SK-N-SH treated with all-trans-retinoic acid at 6 μM for 48 hours (cell line): ENCODE data around the gene NKPD1.

Source experiments
- BACH2 ChIP-seq: fragments of 250-450 bp; sonication (Bioruptor Pico); IDR thresholded peaks from 2 replicates; pipeline ENCODE4 v1.9.0; 2021; ENCODE audit warnings: mild to moderate bottlenecking, borderline replicate concordance
- OSR1 ChIP-seq: fragments of 250-450 bp; sonication (Bioruptor Pico); IDR thresholded peaks from 2 replicates; pipeline ENCODE4 v1.8.0; 2022; ENCODE audit warnings: moderate library complexity, mild to moderate bottlenecking, inconsistent platforms
- TOX ChIP-seq: fragments of 250-450 bp; sonication (Bioruptor Pico); IDR thresholded peaks from 2 replicates; pipeline ENCODE4 v1.8.0; 2021; ENCODE audit warnings: mild to moderate bottlenecking, moderate library complexity, borderline replicate concordance
- ZC3H10 ChIP-seq: fragments of 250-450 bp; sonication (Bioruptor Pico); IDR thresholded peaks from 2 replicates; pipeline ENCODE4 v1.5.1; 2021; ENCODE audit warnings: mild to moderate bottlenecking, moderate library complexity
- ZFP3 ChIP-seq: fragments of 250-450 bp; sonication (Bioruptor Pico); IDR thresholded peaks from 2 replicates; pipeline ENCODE4 v1.5.0; 2020; ENCODE audit warnings: mild to moderate bottlenecking, moderate library complexity
- ZFP30 ChIP-seq: fragments of 450-650 bp; formaldehyde crosslinking; IDR thresholded peaks from 2 replicates; pipeline ENCODE4 v1.5.0; 2022; ENCODE audit warnings: mild to moderate bottlenecking, moderate library complexity
- ZNF8 ChIP-seq: fragments of 450-650 bp; formaldehyde crosslinking; IDR thresholded peaks from 2 replicates; pipeline ENCODE4 v1.5.0; 2020; ENCODE audit warnings: mild to moderate bottlenecking, moderate library complexity
- TF ChIP-seq, protein P1 (sequence below): fragments of 250-450 bp; sonication (Bioruptor Pico); IDR thresholded peaks from 2 replicates; pipeline ENCODE4 v1.8.0; 2020; ENCODE audit warnings: mild to moderate bottlenecking, moderate library complexity, borderline replicate concordance
- TF ChIP-seq, protein P2 (sequence below): fragments of 250-450 bp; sonication (Bioruptor Pico); IDR thresholded peaks from 2 replicates; pipeline ENCODE4 v1.5.1; 2021; ENCODE audit warnings: mild to moderate bottlenecking, moderate library complexity
- TF ChIP-seq, protein P3 (sequence below): fragments of 250-450 bp; sonication (Bioruptor Pico); IDR thresholded peaks from 2 replicates; pipeline ENCODE4 v1.8.0; 2021; ENCODE audit warnings: low read depth, mild to moderate bottlenecking, moderate library complexity, borderline replicate concordance

DNA sequence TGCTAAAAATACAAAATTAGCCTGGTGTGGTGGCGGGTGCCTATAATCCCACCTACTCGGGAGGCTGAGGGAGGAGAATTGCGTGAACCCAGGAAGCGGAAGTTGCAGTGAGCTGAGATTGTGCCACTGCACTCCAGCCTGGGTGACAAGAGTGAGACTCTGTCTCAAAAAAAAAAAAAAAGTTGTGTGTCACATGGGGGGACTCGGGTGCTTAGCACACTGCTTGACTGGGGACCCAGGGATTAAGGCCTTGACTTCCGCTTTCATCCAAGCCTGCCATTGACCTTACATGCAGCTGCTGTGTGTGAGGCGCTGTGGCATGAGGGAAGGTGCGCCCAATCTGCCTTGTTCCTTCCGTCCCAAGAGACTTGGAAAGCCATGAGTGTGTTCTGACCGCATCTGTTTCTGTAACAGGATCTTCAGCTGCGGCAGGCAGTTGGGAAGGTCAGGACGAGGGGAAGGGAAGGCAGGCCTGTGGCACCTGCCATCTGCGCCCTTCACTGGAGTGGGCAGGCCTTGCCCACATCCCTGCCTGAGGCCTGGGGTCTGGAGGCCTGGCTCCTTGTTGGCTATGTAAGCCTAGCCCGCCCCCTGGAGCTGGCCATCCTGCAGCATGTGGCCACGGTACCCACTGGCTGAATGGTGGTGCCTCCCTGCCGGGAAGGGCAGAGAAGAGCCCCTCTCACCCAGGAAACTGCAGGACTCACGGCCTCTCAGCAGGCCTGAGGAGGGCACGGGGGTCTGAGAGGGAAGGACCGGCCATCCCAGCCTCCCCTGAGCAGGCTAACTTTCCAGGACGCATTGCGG is 44.8 kb downstream of the NKPD1 start:
- TF ChIP-seq, protein P1, sequence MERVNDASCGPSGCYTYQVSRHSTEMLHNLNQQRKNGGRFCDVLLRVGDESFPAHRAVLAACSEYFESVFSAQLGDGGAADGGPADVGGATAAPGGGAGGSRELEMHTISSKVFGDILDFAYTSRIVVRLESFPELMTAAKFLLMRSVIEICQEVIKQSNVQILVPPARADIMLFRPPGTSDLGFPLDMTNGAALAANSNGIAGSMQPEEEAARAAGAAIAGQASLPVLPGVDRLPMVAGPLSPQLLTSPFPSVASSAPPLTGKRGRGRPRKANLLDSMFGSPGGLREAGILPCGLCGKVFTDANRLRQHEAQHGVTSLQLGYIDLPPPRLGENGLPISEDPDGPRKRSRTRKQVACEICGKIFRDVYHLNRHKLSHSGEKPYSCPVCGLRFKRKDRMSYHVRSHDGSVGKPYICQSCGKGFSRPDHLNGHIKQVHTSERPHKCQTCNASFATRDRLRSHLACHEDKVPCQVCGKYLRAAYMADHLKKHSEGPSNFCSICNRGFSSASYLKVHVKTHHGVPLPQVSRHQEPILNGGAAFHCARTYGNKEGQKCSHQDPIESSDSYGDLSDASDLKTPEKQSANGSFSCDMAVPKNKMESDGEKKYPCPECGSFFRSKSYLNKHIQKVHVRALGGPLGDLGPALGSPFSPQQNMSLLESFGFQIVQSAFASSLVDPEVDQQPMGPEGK (CRISPR knock-in tag): no peak
- TF ChIP-seq ZNF8 (CRISPR knock-in tag) (no peak), TOX (CRISPR knock-in tag) (no peak), OSR1 (CRISPR knock-in tag) (no peak), ZFP3 (no peak), BACH2 (CRISPR knock-in tag) (no peak), ZFP30 (CRISPR knock-in tag) (no peak), ZC3H10 (CRISPR knock-in tag) (no peak)
- TF ChIP-seq, protein P2, sequence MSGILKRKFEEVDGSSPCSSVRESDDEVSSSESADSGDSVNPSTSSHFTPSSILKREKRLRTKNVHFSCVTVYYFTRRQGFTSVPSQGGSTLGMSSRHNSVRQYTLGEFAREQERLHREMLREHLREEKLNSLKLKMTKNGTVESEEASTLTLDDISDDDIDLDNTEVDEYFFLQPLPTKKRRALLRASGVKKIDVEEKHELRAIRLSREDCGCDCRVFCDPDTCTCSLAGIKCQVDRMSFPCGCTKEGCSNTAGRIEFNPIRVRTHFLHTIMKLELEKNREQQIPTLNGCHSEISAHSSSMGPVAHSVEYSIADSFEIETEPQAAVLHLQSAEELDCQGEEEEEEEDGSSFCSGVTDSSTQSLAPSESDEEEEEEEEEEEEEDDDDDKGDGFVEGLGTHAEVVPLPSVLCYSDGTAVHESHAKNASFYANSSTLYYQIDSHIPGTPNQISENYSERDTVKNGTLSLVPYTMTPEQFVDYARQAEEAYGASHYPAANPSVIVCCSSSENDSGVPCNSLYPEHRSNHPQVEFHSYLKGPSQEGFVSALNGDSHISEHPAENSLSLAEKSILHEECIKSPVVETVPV (CRISPR knock-in tag): no peak
- TF ChIP-seq, protein P3, sequence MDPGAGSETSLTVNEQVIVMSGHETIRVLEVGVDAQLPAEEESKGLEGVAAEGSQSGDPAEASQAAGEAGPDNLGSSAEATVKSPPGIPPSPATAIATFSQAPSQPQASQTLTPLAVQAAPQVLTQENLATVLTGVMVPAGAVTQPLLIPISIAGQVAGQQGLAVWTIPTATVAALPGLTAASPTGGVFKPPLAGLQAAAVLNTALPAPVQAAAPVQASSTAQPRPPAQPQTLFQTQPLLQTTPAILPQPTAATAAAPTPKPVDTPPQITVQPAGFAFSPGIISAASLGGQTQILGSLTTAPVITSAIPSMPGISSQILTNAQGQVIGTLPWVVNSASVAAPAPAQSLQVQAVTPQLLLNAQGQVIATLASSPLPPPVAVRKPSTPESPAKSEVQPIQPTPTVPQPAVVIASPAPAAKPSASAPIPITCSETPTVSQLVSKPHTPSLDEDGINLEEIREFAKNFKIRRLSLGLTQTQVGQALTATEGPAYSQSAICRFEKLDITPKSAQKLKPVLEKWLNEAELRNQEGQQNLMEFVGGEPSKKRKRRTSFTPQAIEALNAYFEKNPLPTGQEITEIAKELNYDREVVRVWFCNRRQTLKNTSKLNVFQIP (CRISPR knock-in tag): no peak
